ENCODE results near the gene BEGAIN.

DNA sequence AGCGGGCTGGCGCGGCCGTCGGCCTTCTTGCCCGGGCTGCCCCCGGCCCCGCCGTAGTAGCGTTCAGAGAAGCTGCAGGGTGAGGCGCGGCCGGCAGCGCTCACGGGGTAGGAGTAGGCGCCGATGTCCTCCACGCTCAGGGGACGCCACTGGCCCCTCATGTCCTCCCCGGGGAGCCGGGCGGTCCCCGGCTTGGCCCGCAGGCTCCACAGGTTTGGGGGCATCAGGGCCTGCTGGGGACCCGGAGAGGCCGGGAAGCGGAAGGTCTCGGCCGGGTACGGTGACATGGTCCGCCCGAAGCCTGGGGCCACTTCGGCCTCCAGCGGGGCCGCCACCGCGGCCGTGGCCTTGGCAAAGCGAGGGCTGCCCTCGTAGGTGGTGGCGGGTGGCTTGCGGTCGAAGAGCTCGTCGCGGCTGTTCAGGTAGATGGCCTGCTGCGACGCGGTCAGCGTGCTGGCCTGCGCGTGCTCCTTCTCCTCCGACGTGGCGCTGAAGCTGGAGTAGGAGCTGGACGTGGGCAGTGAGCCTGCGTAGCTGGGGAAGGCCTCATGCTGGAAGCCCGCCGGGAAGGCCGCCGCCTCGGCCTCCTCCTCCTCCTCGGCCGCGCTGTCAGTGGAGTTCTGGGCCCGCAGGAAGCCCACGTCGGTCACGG lies 48.7 kb downstream of the BEGAIN start:
- TF ChIP-seq, protein P1, sequence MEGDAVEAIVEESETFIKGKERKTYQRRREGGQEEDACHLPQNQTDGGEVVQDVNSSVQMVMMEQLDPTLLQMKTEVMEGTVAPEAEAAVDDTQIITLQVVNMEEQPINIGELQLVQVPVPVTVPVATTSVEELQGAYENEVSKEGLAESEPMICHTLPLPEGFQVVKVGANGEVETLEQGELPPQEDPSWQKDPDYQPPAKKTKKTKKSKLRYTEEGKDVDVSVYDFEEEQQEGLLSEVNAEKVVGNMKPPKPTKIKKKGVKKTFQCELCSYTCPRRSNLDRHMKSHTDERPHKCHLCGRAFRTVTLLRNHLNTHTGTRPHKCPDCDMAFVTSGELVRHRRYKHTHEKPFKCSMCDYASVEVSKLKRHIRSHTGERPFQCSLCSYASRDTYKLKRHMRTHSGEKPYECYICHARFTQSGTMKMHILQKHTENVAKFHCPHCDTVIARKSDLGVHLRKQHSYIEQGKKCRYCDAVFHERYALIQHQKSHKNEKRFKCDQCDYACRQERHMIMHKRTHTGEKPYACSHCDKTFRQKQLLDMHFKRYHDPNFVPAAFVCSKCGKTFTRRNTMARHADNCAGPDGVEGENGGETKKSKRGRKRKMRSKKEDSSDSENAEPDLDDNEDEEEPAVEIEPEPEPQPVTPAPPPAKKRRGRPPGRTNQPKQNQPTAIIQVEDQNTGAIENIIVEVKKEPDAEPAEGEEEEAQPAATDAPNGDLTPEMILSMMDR (IDR thresholded peaks at IDR 0.05): no peak
- TF ChIP-seq EP300 (IDR thresholded peaks at IDR 0.05) (no peak), POLR2A (IDR thresholded peaks at IDR 0.05) (no peak), POLR2AphosphoS5 (IDR thresholded peaks at IDR 0.05) (no peak)

Measured in suprapubic skin (tissue), 4 donors.